GM13977 (cell line): ENCODE measurements around the gene CNN3.
A peak's percentile ranks its signal among the peaks of the same experiment; 100 is the strongest.

Source experiments
- DNase-seq: peaks from one replicate; pipeline ENCODE4 v3.0.0; 2012; ENCODE audit warnings: low spot score
- CTCF ChIP-seq: IDR thresholded peaks from 2 replicates; pipeline ENCODE4 v1.5.1; 2012; ENCODE audit warnings: mild to moderate bottlenecking, control low read depth; ENCODE audit not compliant: insufficient read depth; ENCODE audit errors: extremely low read depth, missing control alignments
- in situ Hi-C: fragments of 300-500 bp; cut with MboI; formaldehyde crosslinking; loops from one replicate; pipeline ENCODE4 v1.12.0; 2022; ENCODE audit warnings: low sequenced_read_pairs, low pct_unique_long_range_greater_than_20kb, mixed read lengths, inconsistent platforms; ENCODE audit not compliant: unreplicated experiment

CNN3 gene

GRCh38 chr1:94884507-94884906 is 42.4 kb downstream of the CNN3 start:
- DNase-seq, result no peak
- in situ Hi-C loops, result no loop called here
- no peak for TF ChIP-seq CTCF

DNA sequence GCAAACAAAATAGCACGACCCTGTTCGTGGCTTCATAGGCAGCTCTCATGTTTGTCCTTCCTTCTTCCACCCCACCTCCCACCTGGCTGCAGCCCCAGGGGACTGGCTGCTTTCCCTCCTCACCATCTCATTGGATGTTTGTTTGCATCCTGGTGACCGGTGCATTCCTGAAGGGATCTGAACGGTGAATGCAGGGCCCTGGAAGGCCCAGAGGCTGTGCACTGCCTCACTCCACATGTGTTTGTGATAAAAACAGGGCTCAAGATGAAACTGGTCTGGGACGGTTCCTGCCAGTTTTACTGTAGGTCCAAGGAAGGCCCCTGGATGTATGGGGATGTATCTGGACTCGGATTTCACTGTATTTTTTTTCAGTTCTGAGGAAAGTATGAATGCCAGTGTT is 42.8 kb downstream of the CNN3 start:
- TF ChIP-seq CTCF, result no peak
- in situ Hi-C loops, result no loop called here
- DNase-seq, result no peak

DNA sequence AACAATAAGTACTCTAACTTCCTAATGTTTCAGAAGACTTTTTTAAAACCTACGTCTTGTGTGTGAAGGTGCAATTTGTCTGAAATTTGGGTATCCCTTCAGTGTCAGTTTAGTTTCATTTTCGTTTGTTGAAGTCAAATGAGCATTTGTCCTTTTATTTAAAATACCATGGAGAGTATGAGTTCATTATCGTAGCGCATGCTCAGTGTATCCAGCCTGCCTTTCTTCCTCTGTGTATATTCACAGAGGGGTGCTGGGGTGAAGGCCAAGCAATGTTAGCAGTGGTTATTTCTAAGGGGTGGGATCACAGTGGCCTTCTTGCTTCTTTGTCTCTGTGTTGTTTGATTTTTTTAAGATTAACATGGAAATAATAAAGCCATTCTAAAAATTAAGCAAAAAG is 43.2 kb downstream of the CNN3 start:
- in situ Hi-C loops, result no loop called here
- DNase-seq, result peak; percentile 24
- TF ChIP-seq CTCF, result no peak

DNA sequence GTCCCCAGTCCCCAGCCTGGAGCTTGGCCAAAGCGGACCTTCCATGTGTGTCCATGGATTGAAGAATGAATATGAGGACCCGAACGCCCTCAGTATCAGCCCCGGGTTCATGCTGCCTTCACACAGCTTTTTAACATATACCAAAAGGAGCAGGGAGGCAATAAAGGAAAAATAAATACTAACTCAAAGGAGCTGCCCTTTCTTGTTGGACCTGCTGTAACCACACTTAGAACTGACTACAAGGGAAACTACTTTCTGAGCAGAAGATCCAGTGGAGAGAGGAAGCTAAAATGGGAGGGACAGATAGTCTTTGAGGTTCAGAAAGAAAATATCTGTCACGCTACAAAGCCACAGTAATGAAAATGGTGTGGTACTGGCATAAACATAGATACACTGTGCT is 48.6 kb downstream of the CNN3 start:
- DNase-seq, result no peak
- in situ Hi-C loops, result no loop called here
- no peak for TF ChIP-seq CTCF

DNA sequence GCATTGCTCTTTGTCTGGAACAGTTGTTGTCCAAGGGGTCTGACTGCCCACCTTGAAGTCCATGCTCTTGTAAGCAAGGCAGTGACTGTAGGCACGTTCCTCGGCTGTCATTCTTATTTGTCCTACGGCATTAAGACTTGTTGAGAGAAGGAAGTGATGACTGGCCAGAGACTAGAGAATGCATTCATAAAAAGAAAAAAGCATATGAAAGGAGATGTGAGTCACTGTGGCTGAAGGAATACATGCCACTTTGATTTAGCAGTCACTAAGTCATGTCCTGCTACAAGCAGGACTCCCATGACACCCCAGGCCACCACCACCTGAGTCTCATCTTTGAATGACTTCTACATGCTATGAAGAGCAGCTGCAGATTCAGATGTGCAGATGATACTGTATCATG is 50.5 kb downstream of the CNN3 start:
- no peak for DNase-seq
- no peak for TF ChIP-seq CTCF
- in situ Hi-C loops, result no loop called here

DNA sequence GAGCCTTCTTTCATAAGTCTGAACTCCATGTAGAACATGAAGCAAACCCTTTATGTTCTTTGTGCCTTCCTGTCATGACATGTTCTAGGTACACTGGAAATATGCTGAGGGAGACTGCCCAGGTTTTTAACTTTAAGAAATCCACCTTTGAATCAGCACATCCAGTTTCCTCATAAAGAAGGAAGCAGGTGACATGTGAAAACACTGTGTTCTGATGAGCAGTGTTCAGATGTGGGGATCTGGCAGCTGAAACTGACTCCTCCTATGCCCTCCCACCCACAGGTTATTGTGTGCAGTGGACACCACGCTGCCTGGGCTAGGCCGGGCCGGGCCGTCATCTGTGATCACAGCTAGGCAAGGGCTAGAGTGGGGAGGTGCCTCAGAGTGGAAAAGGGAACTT is 51.1 kb downstream of the CNN3 start:
- in situ Hi-C loops, result no loop called here
- TF ChIP-seq CTCF, result no peak
- DNase-seq, result no peak

GRCh38 chr1:94874423-94874822 is 52.5 kb downstream of the CNN3 start:
- in situ Hi-C loops, result no loop called here
- no peak for DNase-seq
- no peak for TF ChIP-seq CTCF
